ENCODE measurements around the gene TBCCD1. TPM values are rescaled to one million over a fixed set of nuclear protein-coding genes. Genes with fewer than 3 reads are reported as not detected.
"Not testable (repeated sequence)": the region's sequence is repeated elsewhere in the genome, so short reads cannot be mapped to it uniquely, and the experiment has no call there.

The TBCCD1 gene
- total RNA-seq, 1 donor from 2014 or later: 20.1 TPM

DNA sequence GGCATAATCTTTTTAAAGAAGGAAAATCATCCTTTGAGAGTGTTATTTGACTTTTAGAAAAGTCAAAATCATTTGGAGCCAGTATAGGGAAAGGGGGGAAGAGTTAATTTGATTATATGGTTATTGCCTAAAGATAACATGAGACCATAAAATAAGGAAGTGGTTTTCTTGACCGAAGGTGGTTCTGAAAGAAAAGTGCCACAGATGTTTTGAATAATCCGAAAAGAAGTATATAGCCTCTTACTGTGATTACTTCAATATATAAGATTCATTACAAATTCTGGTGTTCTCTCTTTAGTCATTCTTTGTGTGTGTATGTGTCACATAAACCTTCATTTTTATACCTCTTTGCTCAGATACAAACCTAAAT is 4.5 kb upstream of the TBCCD1 start:
- Mint-ChIP-seq H3K27me3 (ENCODE audit: low read depth) (no peaks in the 10 kb centered on the region), H3K4me3 (peak overlapping the region; percentile 99), H3K4me1 (peaks cover 41% of the 10 kb centered on the region), H3K27ac (ENCODE audit: unreplicated experiment) (no peak overlapping the region), H3K36me3 (ENCODE audit: low read depth) (no peaks in the 10 kb centered on the region), H3K9me3 (no peaks in the 10 kb centered on the region)
- TF ChIP-seq, protein P1, sequence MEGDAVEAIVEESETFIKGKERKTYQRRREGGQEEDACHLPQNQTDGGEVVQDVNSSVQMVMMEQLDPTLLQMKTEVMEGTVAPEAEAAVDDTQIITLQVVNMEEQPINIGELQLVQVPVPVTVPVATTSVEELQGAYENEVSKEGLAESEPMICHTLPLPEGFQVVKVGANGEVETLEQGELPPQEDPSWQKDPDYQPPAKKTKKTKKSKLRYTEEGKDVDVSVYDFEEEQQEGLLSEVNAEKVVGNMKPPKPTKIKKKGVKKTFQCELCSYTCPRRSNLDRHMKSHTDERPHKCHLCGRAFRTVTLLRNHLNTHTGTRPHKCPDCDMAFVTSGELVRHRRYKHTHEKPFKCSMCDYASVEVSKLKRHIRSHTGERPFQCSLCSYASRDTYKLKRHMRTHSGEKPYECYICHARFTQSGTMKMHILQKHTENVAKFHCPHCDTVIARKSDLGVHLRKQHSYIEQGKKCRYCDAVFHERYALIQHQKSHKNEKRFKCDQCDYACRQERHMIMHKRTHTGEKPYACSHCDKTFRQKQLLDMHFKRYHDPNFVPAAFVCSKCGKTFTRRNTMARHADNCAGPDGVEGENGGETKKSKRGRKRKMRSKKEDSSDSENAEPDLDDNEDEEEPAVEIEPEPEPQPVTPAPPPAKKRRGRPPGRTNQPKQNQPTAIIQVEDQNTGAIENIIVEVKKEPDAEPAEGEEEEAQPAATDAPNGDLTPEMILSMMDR (conservative IDR thresholded peaks at IDR 0.05): no peak
- no peak for DNase-seq (ENCODE audit: low read depth, low spot score)

DNA sequence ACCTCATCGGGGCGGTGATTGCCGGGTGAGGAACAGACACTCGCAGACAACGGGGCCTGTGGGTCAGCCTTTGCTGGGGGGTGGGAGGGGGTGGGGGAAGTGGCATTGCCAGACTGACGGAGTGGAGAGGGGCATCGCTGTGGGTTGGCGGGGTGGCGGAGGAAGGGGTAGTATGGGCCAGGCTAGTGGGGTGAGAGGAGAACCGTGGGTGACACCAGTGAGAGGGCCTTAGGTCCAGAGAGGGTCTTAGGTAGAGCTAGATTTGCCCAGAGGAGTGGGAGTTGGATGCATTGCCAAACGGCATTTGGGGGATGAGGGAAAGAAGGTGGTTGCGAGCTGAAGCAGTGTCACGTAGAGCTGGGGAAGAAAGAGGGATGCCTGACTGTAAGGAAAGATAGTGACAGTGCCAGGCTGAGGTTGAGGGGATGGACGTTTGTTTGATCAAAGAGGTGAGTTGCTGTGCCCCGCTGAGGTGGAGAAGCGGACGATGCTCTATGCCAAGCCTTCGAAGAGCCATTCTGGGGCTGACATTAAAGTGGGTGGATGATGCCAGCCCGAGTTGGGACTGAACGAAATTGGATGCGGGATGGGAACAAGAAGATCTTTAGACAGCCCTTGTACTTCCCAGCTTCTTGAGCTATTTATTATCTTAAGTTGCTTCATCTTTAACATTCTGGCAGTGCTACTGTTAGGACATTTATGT is 4.0 kb upstream of the TBCCD1 start:
- Mint-ChIP-seq H3K4me1 (peaks cover 46% of the 10 kb centered on the region), H3K9me3 (no peaks in the 10 kb centered on the region), H3K27me3 (ENCODE audit: low read depth) (no peaks in the 10 kb centered on the region), H3K27ac (ENCODE audit: unreplicated experiment) (peak overlapping the region; percentile 98), H3K4me3 (peak overlapping the region; percentile 99), H3K36me3 (ENCODE audit: low read depth) (no peaks in the 10 kb centered on the region)
- DNase-seq (ENCODE audit: low read depth, low spot score): no peak
- TF ChIP-seq, protein P1 (conservative IDR thresholded peaks at IDR 0.05): no peak

DNA sequence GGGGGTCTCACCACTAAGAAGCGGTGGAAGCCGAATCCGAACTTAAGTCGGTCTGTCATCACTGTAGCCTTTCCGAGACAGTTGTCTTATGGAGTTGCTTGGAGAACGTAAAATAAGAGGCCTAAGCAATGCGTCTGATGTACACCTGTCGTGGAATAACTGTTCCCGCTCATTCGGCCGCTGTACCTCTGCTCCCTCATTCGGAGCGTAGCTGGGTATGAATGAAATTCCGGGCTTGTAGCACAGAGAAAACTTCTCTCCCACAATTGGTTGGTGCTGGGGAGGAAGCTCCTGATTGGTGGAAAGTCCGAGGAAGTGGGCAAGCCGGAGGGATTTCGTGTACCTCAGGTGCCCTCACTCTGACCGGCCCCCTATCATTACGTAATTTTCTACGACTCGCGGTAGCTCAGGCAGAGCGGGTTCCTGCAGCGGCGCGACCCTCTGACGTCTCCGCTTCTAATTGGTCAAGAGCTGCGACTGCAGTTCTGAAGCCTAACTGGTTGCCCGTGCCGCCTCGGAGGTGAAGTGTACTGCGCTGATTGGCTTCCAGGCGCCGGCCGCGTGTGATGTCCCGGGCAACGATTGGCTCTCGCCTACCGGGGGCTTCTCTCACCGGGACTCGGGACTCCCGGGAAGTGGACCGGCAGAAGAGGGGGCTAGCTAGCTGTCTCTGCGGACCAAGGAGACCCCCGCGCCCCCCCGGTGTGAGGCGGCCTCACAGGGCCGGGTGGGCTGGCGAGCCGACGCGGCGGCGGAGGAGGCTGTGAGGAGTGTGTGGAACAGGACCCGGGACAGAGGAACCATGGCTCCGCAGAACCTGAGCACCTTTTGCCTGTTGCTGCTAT is 3.2 kb upstream of the TBCCD1 start, which contains the start of gene DNAJB11:
Gene DNAJB11 (plus strand): TSS at position 625 of the 845 bp plus-strand sequence. CDS start 178 bp downstream, at position 803.
- DNase-seq (ENCODE audit: low read depth, low spot score): peak; percentile 94
- Mint-ChIP-seq H3K4me3 (peak within 1 kb of the TSS; percentile 99), H3K9me3 (no peaks in the 10 kb centered on the region)

DNA sequence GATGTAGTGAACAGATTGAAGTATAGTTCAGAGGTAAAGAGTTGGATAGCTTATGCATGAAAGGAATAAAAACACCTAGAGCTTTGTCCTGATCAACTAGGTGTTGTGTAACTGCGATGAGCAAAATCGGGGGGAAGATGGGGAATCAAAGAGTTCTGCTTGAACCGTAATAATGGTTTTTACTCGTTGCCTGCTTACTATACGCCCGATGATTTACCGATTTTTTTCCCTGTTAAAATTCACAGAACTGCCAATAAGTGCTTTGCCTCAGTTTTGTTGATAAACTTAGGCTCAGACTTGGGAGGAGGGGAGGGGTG is 2.6 kb upstream of the TBCCD1 start:
- no peaks in the 10 kb centered on the region for H3K36me3 Mint-ChIP-seq (ENCODE audit: low read depth)

More for the DNA sequence above, 3.2 kb upstream of the TBCCD1 start, which contains the start of gene DNAJB11:
- H3K36me3 Mint-ChIP-seq (ENCODE audit: low read depth): no peaks in the 10 kb centered on the region
- TF ChIP-seq, protein P1 (conservative IDR thresholded peaks at IDR 0.05): no peak
- peaks cover 46% of the 10 kb centered on the region for H3K4me1 Mint-ChIP-seq
- peak within 1 kb of the TSS; percentile 98 for H3K27ac Mint-ChIP-seq (ENCODE audit: unreplicated experiment)
- H3K27me3 Mint-ChIP-seq (ENCODE audit: low read depth): no peaks in the 10 kb centered on the region

DNA sequence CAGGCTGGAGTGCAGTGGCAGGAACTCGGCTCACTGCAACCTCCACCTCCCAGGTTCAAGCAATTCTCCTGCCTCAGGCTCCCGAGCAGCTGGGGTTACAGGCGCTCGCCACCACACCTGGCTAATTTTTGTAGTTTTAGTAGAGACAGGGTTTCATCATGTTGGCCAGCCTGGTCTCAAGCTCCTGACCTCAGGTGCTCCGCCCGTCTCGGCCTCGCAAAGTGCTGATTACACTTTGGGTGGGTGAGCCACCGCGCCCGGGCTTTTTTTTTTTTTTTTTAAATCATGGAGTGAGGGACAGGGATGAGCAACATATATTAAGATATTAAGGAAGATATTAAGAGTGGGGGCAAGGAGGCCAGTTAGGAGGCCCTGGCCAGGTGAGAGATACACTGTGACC is 2.2 kb upstream of the TBCCD1 start:
- H3K27me3 Mint-ChIP-seq (ENCODE audit: low read depth); H3K9me3 Mint-ChIP-seq; DNase-seq (ENCODE audit: low read depth, low spot score); H3K36me3 Mint-ChIP-seq (ENCODE audit: low read depth); H3K27ac Mint-ChIP-seq (ENCODE audit: unreplicated experiment): not testable (repeated sequence)
- Mint-ChIP-seq H3K4me3 (peak overlapping the region; percentile 99), H3K4me1 (peaks cover 51% of the 10 kb centered on the region)

More for the DNA sequence above, 2.6 kb upstream of the TBCCD1 start:
- Mint-ChIP-seq H3K27ac (ENCODE audit: unreplicated experiment) (peak overlapping the region; percentile 88), H3K9me3 (no peaks in the 10 kb centered on the region), H3K27me3 (ENCODE audit: low read depth) (no peaks in the 10 kb centered on the region), H3K4me1 (peaks cover 47% of the 10 kb centered on the region), H3K4me3 (peak overlapping the region; percentile 99)
- DNase-seq (ENCODE audit: low read depth, low spot score): no peak
- TF ChIP-seq, protein P1 (conservative IDR thresholded peaks at IDR 0.05): no peak

DNA sequence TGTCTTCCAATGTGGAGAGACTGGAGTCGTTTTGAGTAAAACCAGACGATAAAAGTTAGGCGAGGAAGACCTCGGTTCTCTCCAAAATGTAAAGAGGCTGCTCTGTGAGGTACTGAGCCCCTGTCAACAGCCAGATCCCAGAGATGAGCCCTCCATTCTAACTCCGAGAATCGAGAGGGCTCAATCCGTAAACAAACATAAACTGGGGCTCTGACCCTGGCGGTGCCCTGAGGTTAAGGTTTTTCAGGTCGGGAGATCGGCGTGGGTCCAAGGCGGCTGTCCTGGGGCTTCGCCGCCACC is 417 bp downstream of the TBCCD1 start:
- Mint-ChIP-seq H3K9me3 (no peaks in the 10 kb centered on the region), H3K27ac (ENCODE audit: unreplicated experiment) (peak overlapping the region; percentile 46), H3K4me3 (peak overlapping the region; percentile 94), H3K4me1 (peaks cover 48% of the 10 kb centered on the region), H3K27me3 (ENCODE audit: low read depth) (no peaks in the 10 kb centered on the region), H3K36me3 (ENCODE audit: low read depth) (no peaks in the 10 kb centered on the region)
- no peak for DNase-seq (ENCODE audit: low read depth, low spot score)
- TF ChIP-seq, protein P1 (conservative IDR thresholded peaks at IDR 0.05): peak; percentile 30
